NT2/D1 (cell line): Measurements from ENCODE around the gene MICAL1.

Experiments
- SUZ12 ChIP-seq: IDR thresholded peaks from 2 replicates; pipeline ENCODE4 v1.6.1; 2011; ENCODE audit not compliant: insufficient read length, insufficient read depth; ENCODE audit errors: extremely low read depth
- ZNF274 ChIP-seq: IDR thresholded peaks from 2 replicates; pipeline ENCODE4 v1.6.1; 2011; ENCODE audit warnings: mild to moderate bottlenecking, low read depth, low read length

GRCh38 chr6:109449795-109450673 is 5.5 kb downstream of the MICAL1 start:
- TF ChIP-seq ZNF274 = no peak
- no peak for TF ChIP-seq SUZ12
